Esophagus (tissue), 2 donors: ENCODE data around the gene TOM1L2. TPM values are rescaled to one million over a fixed set of nuclear protein-coding genes. Genes with fewer than 3 reads are reported as not detected.

Source experiments
- H3K27ac ChIP-seq, 2 donors: one replicate each; pipeline ENCODE4 v1.5.1; 2013; ENCODE audit warnings: low read depth in 2 of 2, mild to moderate bottlenecking in 2 of 2, inconsistent platforms in 1 of 2, low read length in 1 of 2, moderate library complexity in 1 of 2
- H3K27me3 ChIP-seq, 2 donors: one replicate each; pipeline ENCODE4 v1.6.1; 2013; ENCODE audit warnings: low read length in 2 of 2, control low read depth in 1 of 2, mild to moderate bottlenecking in 1 of 2; ENCODE audit not compliant: insufficient read depth in 2 of 2, control insufficient read depth in 1 of 2
- H3K36me3 ChIP-seq, 2 donors: one replicate each; pipeline ENCODE4 v1.6.1; 2013; ENCODE audit warnings: low read length in 1 of 2; ENCODE audit not compliant: control insufficient read depth in 2 of 2, insufficient read depth in 2 of 2
- H3K4me1 ChIP-seq, 2 donors: one replicate each; pipeline ENCODE4 v1.6.1; 2013; ENCODE audit warnings: low read length in 1 of 2; ENCODE audit not compliant: control insufficient read depth in 2 of 2, insufficient read depth in 2 of 2
- H3K4me3 ChIP-seq, 2 donors: one replicate each; pipeline ENCODE4 v1.5.1; 2013; ENCODE audit warnings: low read length in 2 of 2, mild to moderate bottlenecking in 2 of 2, low read depth in 1 of 2, moderate library complexity in 1 of 2
- H3K9me3 ChIP-seq, 2 donors: one replicate each; pipeline ENCODE4 v1.6.1; 2013; ENCODE audit warnings: mild to moderate bottlenecking in 2 of 2, low read depth in 1 of 2, low read length in 1 of 2, moderate library complexity in 1 of 2; ENCODE audit not compliant: control insufficient read depth in 2 of 2, insufficient read depth in 1 of 2
- WGBS, 2 donors: extraction: QIAGEN DNeasy Blood & Tissue Kit; methylation state at CpG; one replicate each; pipeline ENCODE4 v1.1.7; 2013; 5-methylcytosine and 5-hydroxymethylcytosine counted together
- polyA plus RNA-seq, 2 donors: library from polyadenylated mRNA; stranded (reverse); fragments of 200-250 nt; gene quantifications; one replicate each; pipeline ENCODE4 v1.2.3, GENCODE V29; 2013
- donor health status: healthy with polysubstance abuse.
- donor health status: Bipolar disorder and iron deficiency.

The TOM1L2 gene
- polyA plus RNA-seq, 2 donors, result 49.9 to 83.2 TPM

DNA sequence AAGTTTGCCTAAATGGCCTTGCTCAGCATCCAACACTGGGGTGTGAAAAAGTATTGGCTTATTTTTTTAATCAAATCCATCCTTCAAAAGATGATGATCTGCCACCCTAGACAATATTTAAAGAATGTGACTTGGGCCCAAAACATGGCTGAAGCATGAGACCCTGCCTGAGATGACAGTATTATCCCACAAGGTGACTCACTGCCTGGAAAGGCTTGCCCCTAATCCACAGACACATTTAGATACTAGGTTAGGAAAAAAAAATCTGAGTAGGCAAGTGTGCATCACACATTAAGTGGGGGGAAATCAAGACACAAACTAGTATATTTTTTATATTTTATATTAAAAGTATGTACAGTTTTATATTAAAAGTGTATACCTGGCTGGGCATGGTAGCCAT is 38.4 kb downstream of the TOM1L2 start:
- Histone ChIP-seq H3K36me3 (peaks cover 0 to 3% of the 10 kb centered on the region in 2 donors), H3K4me3 (no peak overlapping the region), H3K9me3 (no peaks in the 10 kb centered on the region), H3K27me3 (no peaks in the 10 kb centered on the region), H3K27ac (no peak overlapping the region), H3K4me1 (peaks cover 3 to 25% of the 10 kb centered on the region in 2 donors)

DNA sequence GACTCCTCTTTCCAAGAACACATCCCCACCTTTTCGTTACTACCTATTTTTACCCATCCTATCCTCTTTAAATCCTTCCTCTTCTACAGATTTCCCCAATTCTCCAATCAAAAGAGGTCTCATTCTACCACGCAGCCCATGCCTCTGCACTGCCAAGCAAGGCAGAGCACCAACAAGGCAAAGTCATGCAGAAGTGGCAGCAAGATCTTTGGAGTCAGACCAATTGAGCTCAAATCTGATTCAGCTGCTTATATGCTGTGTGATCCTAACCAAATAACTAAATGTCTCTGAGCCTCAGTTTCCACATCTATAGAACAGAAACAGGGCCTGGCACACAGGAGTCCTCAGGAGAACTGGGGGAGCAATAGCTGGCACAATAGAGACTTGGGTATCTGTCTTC is 41.0 kb downstream of the TOM1L2 start:
- no peak overlapping the region for H3K27ac ChIP-seq
- 87 to 89% methylated on average over 2 of the region's 2 CpGs for WGBS, 2 donors
- no peak overlapping the region for H3K4me3 ChIP-seq
- no peaks in the 10 kb centered on the region for H3K9me3 ChIP-seq
- H3K27me3 ChIP-seq, result no peaks in the 10 kb centered on the region
- peaks cover 3 to 12% of the 10 kb centered on the region in 2 donors for H3K4me1 ChIP-seq
- peaks cover 0 to 3% of the 10 kb centered on the region in 2 donors for H3K36me3 ChIP-seq

DNA sequence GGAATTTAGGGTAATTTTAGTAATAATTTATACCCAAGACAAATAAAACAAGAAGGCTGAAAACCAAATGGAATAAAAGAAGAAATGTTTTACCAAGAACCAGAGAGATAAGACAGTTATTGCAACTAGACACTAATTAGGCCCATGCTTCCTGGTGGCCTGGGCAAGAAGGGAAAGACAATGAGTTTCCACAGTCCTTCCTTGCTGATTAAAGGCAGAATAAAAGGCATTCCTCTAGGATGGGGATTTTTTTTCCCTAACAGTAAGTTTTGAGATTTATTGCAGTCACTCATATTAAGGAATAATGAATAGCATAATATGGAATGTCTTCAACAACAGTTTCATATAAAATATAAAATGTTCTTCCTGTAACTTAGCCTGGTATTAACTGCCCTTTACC is 41.5 kb downstream of the TOM1L2 start:
- peaks cover 0 to 7% of the 10 kb centered on the region in 2 donors for H3K4me1 ChIP-seq
- H3K27me3 ChIP-seq, result no peaks in the 10 kb centered on the region
- H3K4me3 ChIP-seq, result no peak overlapping the region
- H3K36me3 ChIP-seq, result peaks cover 0 to 3% of the 10 kb centered on the region in 2 donors
- H3K27ac ChIP-seq, result no peak overlapping the region
- no peaks in the 10 kb centered on the region for H3K9me3 ChIP-seq

- no peaks in the 10 kb centered on the region for H3K9me3 ChIP-seq
- H3K4me3 ChIP-seq, result no peak overlapping the region
- H3K36me3 ChIP-seq, result peaks cover 0 to 3% of the 10 kb centered on the region in 2 donors
- peaks cover 0 to 5% of the 10 kb centered on the region in 2 donors for H3K4me1 ChIP-seq
- H3K27me3 ChIP-seq, result no peaks in the 10 kb centered on the region
- H3K27ac ChIP-seq, result peak overlapping the region in 1 of 2 donors; percentile 45
- WGBS, 2 donors, result 63 to 64% methylated on average over 2 of the region's 2 CpGs
These were observed 42.4 kb downstream of the TOM1L2 start for GRCh38 chr17:17929655-17930380.

- Histone ChIP-seq H3K4me3 (no peak overlapping the region), H3K27me3 (no peaks in the 10 kb centered on the region), H3K36me3 (peaks cover 0 to 3% of the 10 kb centered on the region in 2 donors), H3K9me3 (no peaks in the 10 kb centered on the region), H3K27ac (no peak overlapping the region), H3K4me1 (peaks cover 0 to 5% of the 10 kb centered on the region in 2 donors)
- WGBS, 2 donors, result 71 to 73% methylated on average over 12 of the region's 12 CpGs
These were observed 43.6 kb downstream of the TOM1L2 start for GRCh38 chr17:17928398-17929287.

- Histone ChIP-seq H3K36me3 (peaks cover 0 to 3% of the 10 kb centered on the region in 2 donors), H3K27me3 (no peaks in the 10 kb centered on the region), H3K27ac (no peak overlapping the region), H3K4me1 (peaks cover 7 to 8% of the 10 kb centered on the region in 2 donors), H3K9me3 (no peaks in the 10 kb centered on the region), H3K4me3 (no peak overlapping the region)
- WGBS, 2 donors, result 60 to 71% methylated on average over 5 of the region's 5 CpGs
These were observed 45.3 kb downstream of the TOM1L2 start for GRCh38 chr17:17926840-17927449.

DNA sequence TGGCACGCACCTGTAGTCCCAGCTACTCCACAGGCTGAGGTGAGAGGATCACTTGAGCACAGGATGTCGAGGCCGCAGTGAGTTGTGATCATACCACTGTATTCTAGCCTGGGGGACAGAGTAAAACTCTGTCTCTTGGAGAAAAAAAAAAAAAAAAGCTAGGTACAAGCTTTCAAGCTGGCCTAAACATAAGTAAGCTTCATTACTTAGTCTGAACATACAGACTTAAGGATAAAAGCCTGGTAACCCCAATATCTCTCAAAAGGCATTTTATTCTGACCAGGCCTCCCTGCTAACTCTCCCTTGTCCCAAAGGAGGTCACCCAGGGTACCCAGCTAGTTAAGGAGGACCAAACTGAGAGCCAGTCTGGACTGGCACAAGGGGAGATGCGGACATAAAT is 46.2 kb downstream of the TOM1L2 start:
- peaks cover 8 to 9% of the 10 kb centered on the region in 2 donors for H3K4me1 ChIP-seq
- H3K27ac ChIP-seq, result no peak overlapping the region
- peaks cover 0 to 3% of the 10 kb centered on the region in 2 donors for H3K36me3 ChIP-seq
- no peaks in the 10 kb centered on the region for H3K9me3 ChIP-seq
- WGBS, 2 donors, result 86 to 90% methylated on average over 4 of the region's 4 CpGs
- H3K4me3 ChIP-seq, result no peak overlapping the region
- H3K27me3 ChIP-seq, result no peaks in the 10 kb centered on the region

GRCh38 chr17:17924857-17925250 is 47.3 kb downstream of the TOM1L2 start:
- Histone ChIP-seq H3K27me3 (no peaks in the 10 kb centered on the region), H3K4me1 (peaks cover 8 to 10% of the 10 kb centered on the region in 2 donors), H3K9me3 (no peaks in the 10 kb centered on the region), H3K4me3 (no peak overlapping the region), H3K27ac (no peak overlapping the region), H3K36me3 (peaks cover 0 to 3% of the 10 kb centered on the region in 2 donors)

DNA sequence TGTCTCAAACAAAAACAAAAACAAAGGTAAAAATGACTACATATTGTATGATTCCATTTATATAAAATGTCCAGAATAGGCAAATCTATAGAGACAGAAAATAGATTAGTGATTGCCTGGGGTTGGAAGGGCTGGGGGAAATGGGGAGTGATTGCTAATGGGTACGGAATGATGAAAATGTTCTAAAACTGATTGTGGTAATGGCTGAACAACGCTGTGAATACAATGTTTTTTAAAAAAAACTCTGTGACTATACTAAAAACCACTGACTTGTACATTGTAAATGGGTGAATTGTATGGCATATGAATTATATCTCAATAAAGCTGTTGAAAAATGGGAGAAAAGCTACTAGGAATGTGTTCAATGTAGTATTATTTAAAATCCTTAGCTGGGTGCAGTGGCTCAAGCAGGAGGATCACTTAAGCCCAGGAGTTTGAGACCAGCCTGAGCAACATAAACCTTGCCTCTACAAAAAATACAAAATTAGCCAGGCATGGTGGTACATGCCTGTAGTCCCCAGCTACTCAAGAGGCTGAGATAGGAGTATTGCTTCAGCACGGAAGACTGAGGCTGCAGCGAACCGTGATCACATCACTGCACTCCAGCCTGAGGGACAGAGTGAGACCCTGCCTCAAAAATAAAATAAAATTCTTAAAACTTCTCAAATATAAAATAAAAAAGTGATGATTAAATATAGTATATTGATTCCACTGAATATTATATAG is 47.9 kb downstream of the TOM1L2 start:
- Histone ChIP-seq H3K4me1 (peaks cover 8 to 10% of the 10 kb centered on the region in 2 donors), H3K9me3 (no peaks in the 10 kb centered on the region), H3K4me3 (no peak overlapping the region), H3K27me3 (no peaks in the 10 kb centered on the region), H3K36me3 (peaks cover 0 to 3% of the 10 kb centered on the region in 2 donors), H3K27ac (no peak overlapping the region)
- 96% methylated on average over 5 of the region's 5 CpGs for WGBS, 2 donors
